Endometrial microvascular endothelial cells (primary cell): Measurements from ENCODE around the gene WDHD1. TPM values are rescaled to one million over a fixed set of nuclear protein-coding genes. Genes with fewer than 3 reads are reported as not detected.
"Not testable (repeated sequence)": the region's sequence is repeated elsewhere in the genome, so short reads cannot be mapped to it uniquely, and the experiment has no call there.

ENCODE experiments used
- in situ Hi-C: cut with HindIII; loops from 2 replicates; pipeline ENCODE4 v1.10.0; 2017; ENCODE audit warnings: low sequenced_read_pairs, low pct_unique_long_range_greater_than_20kb; ENCODE audit errors: inconsistent ontology term
- total RNA-seq: library from RNA; depleted of rRNA; stranded (reverse); fragments of >200 nt; gene quantifications from one replicate; pipeline ENCODE4 v1.2.3, GENCODE V29; 2015; ENCODE audit errors: inconsistent ontology term

WDHD1 gene
- 12.6 TPM for total RNA-seq

DNA sequence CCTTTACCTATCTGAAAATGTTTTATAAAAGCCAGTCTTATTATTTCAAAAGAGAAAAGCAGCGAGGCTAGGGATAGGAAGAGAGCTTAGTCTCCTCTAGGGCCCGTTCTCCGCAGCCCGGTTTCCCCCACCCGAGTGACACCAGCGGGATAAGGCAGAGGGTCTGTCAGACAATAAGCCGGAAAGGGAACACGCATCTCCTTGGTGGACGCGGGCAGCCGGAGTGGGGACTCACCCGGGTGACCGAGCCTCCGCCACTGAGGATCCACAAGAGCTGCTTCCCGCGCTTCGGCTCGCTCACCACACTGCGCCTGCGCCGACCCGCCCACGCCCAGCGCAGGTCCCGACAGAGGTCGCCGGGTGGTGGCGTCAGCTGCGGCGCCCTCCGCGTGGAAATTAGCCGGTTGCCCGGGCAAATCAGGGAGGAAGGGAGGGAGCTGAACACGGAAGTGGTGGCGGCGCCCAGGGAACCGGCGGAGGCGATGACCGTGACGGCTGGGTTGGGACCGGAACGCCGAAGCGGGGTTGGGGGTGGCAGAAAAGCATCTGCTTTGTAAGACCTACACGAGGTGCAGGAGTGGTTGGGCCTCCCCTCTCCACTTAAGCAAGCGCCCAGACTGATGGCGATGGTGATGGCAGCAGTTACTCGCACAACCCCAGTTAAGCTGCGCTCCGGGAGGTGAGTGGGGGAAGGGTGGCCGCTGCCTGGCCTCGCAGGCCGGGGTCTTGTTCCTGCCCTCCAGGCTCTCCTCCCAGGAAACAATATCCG, at the start of gene WDHD1, which contains the start of gene SOCS4:
WDHD1 (minus strand) TSS at position 307 of the 769 bp plus-strand sequence. CDS start 312 bp downstream, outside the sequence.
SOCS4 (plus strand) TSS at position 444 of the 769 bp plus-strand sequence. CDS start 15,806 bp downstream, outside the sequence.
- in situ Hi-C loops, result no loop called here

DNA sequence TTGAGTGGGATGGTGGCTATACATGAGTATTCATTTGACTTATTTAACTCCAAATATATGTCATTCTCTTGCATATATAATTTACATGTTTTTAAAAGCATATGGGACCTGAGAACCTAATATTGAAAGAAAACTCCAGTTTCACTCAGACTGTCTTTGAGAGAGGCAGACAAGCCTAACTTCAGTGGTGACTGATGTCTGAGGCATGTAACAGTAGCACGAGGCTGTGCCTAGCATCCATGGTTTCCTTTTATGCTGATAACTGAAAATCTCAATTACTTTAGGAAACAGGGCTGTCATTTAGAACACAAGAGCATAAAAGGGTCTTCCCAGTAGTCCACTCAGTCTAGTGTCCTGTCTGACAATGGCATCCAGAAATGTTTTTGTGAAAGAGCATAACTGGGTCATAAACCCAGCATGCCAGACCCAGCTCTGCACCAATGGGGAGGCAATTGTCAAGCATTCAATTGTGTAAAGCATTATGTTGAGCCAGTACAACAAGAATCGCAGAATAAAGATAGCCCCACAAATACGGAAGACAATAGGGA, 48.8 kb upstream of the WDHD1 start:
- in situ Hi-C loops, result no loop called here

DNA sequence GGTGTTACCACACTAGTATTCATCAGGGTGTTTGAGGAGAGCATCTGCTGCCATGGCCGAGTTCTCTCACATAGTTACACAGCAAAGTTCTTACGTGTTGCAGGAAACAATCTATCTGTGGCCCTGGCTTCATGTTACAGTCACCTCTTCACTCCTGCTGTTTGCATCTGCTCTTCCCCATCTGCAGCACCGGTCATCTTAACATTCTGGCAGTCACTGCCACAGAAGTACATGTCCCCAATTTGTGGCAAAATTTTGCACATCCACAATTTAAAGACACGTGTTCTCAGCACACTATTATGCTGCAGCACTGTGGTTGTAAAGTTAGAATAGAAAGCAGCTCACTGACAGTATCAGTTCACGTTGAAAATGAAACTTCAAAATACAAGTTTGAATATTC, 47.8 kb upstream of the WDHD1 start:
- in situ Hi-C loops, result no loop called here

DNA sequence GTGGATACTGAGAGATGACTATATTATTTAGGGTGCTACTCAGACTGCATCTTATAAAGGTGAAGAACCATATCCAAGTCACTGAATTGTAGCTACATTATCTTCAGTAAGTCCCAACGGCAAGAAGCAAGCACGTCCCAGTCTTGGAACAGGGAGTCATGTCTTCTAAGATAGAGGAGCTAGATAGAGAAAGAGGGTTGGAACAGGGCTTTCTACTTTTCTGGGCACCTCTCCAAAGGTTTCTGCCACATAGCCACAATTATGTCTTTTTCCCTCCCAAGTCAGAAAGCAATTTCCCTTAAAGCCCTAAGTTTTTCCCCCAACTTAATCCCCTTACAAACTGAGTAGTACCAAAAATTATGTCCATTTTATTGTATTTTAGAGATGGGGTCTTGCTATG, 47.0 kb upstream of the WDHD1 start:
- in situ Hi-C loops, result no loop called here

GRCh38 chr14:55071870-55072640, 45.2 kb upstream of the WDHD1 start:
- in situ Hi-C loops, result no loop called here

- in situ Hi-C loops, result no loop called here
Measured at GRCh38 chr14:55070981-55071411, 44.1 kb upstream of the WDHD1 start.

- in situ Hi-C loops, result no loop called here
Measured at GRCh38 chr14:55066223-55066622, 39.3 kb upstream of the WDHD1 start.

GRCh38 chr14:55065411-55065810, 38.5 kb upstream of the WDHD1 start:
- in situ Hi-C loops, result no loop called here

GRCh38 chr14:55064896-55065295, 38.0 kb upstream of the WDHD1 start:
- in situ Hi-C loops, result not testable (repeated sequence)

GRCh38 chr14:55062517-55063351, 35.8 kb upstream of the WDHD1 start:
- in situ Hi-C loops, result no loop called here

- in situ Hi-C loops, result no loop called here
Measured at GRCh38 chr14:55059333-55059732, 32.4 kb upstream of the WDHD1 start.

DNA sequence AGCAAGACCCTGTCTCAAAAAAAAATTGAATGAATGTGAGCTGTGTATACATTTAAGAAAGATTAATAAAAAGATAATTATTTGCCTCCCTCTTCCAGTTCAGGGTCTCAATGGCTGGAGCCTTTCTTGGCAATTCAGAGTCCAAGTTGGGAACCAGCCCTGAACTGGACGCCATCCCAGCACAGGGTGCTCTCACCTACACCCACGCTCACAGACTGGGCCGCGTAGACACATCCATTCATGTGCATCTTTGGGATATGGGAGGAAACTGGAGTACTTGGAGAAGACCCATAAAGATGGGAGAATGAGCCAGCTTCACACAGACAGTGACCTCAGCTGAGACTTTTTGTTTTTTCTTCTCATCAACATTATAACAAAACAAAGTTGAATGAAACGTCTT, 31.0 kb upstream of the WDHD1 start:
- in situ Hi-C loops, result no loop called here

DNA sequence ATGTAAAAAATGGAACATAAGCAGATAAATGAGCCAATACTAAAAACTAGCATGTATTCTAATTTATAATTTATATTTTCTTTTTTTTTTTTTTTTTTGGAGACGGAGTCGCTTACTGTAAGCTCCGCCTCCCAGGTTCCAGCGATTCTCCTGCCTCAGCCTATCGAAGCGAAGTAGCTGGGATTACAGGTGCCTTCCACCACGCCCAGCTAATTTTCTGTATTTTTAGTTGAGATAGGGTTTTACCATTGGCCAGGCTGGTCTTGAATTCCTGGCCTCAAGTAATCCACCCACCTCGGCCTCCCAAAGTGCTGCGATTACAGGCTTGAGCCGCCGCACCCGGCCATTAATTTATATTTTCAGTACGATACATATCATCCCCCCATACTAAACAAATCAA, 27.2 kb upstream of the WDHD1 start:
- in situ Hi-C loops, result no loop called here

- in situ Hi-C loops, result no loop called here
Measured at GRCh38 chr14:55053500-55053899, 26.6 kb upstream of the WDHD1 start.

GRCh38 chr14:55053018-55053417, 26.1 kb upstream of the WDHD1 start:
- in situ Hi-C loops, result no loop called here

DNA sequence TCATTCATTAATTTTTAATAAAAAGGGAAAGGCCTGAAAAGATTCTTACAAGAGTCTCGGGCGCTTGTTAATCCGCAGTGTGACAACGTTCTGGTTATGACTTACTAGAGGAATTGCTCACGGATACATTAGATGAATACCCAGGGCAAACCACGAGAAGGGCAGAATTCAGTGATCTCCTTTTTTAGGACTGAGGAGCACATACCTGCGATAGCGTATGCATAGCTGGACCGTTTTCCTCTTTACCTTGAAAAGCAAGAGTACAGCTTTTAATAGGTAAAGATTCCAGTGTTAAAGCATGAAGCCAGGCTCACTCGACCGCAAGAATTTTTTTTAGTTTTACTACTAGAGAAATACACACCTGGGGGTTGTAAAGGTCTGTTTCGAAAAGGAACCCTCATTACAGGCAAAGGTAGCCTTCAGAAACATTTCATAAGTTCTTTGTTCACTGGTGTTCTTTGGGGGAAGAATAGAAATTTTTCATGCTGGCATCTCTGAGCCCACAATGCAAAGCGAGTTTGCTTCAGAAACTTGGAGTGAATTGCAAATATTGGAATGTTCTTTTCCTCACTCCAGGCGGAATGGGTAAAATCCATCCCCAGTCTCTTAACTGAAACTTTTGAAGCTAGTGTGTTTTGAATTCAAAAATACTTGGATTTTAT, 25.5 kb upstream of the WDHD1 start:
- in situ Hi-C loops, result no loop called here

- in situ Hi-C loops, result no loop called here
Measured at GRCh38 chr14:55051423-55052268, 24.7 kb upstream of the WDHD1 start, which contains the start of gene MAPK1IP1L. MAPK1IP1L (plus strand) TSS chr14:55051647; CDS start chr14:55061684, 10,037 bp downstream.

- in situ Hi-C loops, result no loop called here
Measured at GRCh38 chr14:55051165-55051422, 24.2 kb upstream of the WDHD1 start.
